HepG2 (cell line): ENCODE measurements around the gene ITIH1. TPM values are rescaled to one million over a fixed set of nuclear protein-coding genes. Genes with fewer than 3 reads are reported as not detected.

Source experiments
- ATAC-seq: fragments of 200-7000 bp; cut with Tn5 transposase; 3 replicates; pipeline ENCODE4 v1.9.1; 2020; ENCODE audit warnings: mild to moderate bottlenecking, moderate library complexity
- BruUV-seq: library from RNA; stranded (reverse); fragments of 400-500 nt; replicated peaks from 2 replicates; lab custom pipeline; 2021; lab: Mats Ljungman, UMichigan
- CTCF ChIA-PET: fragments of 300-600 bp; formaldehyde crosslinking; extraction: SDS; loops from one replicate; lab custom pipeline; 2021; ENCODE audit warnings: low total read pairs, inconsistent platforms, low intra/inter-chr PET ratio; lab: Yijun Ruan, JAX
- POLR2A ChIA-PET: fragments of 350-600 bp; sonication (Branson Sonifier 250); formaldehyde crosslinking; loops from one replicate; lab custom pipeline; 2020; ENCODE audit warnings: antibody characterized with exemption, inconsistent platforms; lab: Yijun Ruan, JAX
- DNase-seq: peaks from one replicate; pipeline ENCODE4 v3.0.0-alpha.2; 2015; ENCODE audit warnings: low spot score
- FAIRE-seq: peaks from 3 replicates; lab custom pipeline; 2011; peaks lifted over from hg19 to GRCh38; lab: Jason Lieb, UNC
- H2AFZ ChIP-seq: one replicate; pipeline ENCODE4 v1.6.1; 2011; ENCODE audit warnings: low read length, inconsistent platforms
- H3K27ac ChIP-seq: fragments of 300-600 bp; 3 replicates; pipeline ENCODE4 v1.8.0; 2011; ENCODE audit warnings: mixed run types, mild to moderate bottlenecking, mixed read lengths, low read length, inconsistent platforms; ENCODE audit not compliant: insufficient read depth; ENCODE audit errors: extremely low read length
- H3K27me3 ChIP-seq, 2 experiments: fragments of 200-600 bp in 1 of 2; 2 replicates in 1 of 2; 3 replicates in 1 of 2; pipeline versions ENCODE4 v1.6.0 to v1.8.0; 2011; ENCODE audit warnings: low read length in 2 of 2, mild to moderate bottlenecking in 2 of 2, moderate library complexity in 2 of 2, inconsistent platforms in 1 of 2; ENCODE audit not compliant: insufficient read depth in 2 of 2, control insufficient read depth in 1 of 2
- H3K36me3 ChIP-seq, 2 experiments: fragments of 200-600 bp in 1 of 2; replicated peaks in 1 of 2; 2 replicates in 1 of 2; 3 replicates in 1 of 2; pipeline versions ENCODE4 v1.5.1 to v1.8.0; 2011; ENCODE audit warnings: low read length in 2 of 2, inconsistent platforms in 1 of 2; ENCODE audit not compliant: insufficient read depth in 2 of 2, control insufficient read depth in 1 of 2
- H3K4me1 ChIP-seq: 2 replicates; pipeline ENCODE4 v1.5.1; 2012; ENCODE audit warnings: low read length, inconsistent platforms; ENCODE audit not compliant: insufficient read depth
- H3K4me2 ChIP-seq: 2 replicates; pipeline ENCODE4 v1.6.0; 2011; ENCODE audit warnings: low read depth, low read length, inconsistent platforms
- H3K4me3 ChIP-seq, 3 experiments: fragments of 200-600 bp in 1 of 3; sonication (generic), shearing (Covaris generic) in 1 of 3; replicated peaks in 1 of 3; 2 replicates each; pipeline ENCODE4 v1.5.1; 2011 to 2016; ENCODE audit warnings: low read length in 3 of 3, inconsistent platforms in 2 of 3, low read depth in 2 of 3, mild to moderate bottlenecking in 2 of 3, control low read depth in 1 of 3, mixed read lengths in 1 of 3; ENCODE audit not compliant: insufficient read depth in 1 of 3
- H3K79me2 ChIP-seq: one replicate; pipeline ENCODE4 v1.6.1; 2011; ENCODE audit warnings: low read length, inconsistent platforms; ENCODE audit not compliant: insufficient read depth
- H3K9ac ChIP-seq: 2 replicates; pipeline ENCODE4 v1.6.0; 2011; ENCODE audit warnings: mild to moderate bottlenecking, low read depth, low read length, inconsistent platforms; ENCODE audit not compliant: insufficient read depth
- H3K9me3 ChIP-seq: 2 replicates; pipeline ENCODE4 v1.5.1; 2012; ENCODE audit warnings: mild to moderate bottlenecking, low read length
- H4K20me1 ChIP-seq: 2 replicates; pipeline ENCODE4 v1.6.0; 2011; ENCODE audit warnings: inconsistent platforms, mild to moderate bottlenecking, low read length, moderate library complexity; ENCODE audit not compliant: insufficient read depth
- CBX5 ChIP-seq: sonication (generic); formaldehyde crosslinking; IDR thresholded peaks from 2 replicates; pipeline ENCODE4 v1.4.0; 2020; ENCODE audit warnings: missing genetic modification reagents, borderline replicate concordance
- CHD4 ChIP-seq: fragments of 200-600 bp; sonication (generic); IDR thresholded peaks from 2 replicates; pipeline ENCODE4 v1.7.0; 2017; ENCODE audit warnings: mild to moderate bottlenecking, low read length, borderline replicate concordance
- MLXIP ChIP-seq: sonication (generic); formaldehyde crosslinking; IDR thresholded peaks from 2 replicates; pipeline ENCODE4 v1.9.0; 2021; ENCODE audit warnings: missing genetic modification reagents, borderline replicate concordance
- ZNF713 ChIP-seq: sonication (generic); formaldehyde crosslinking; IDR thresholded peaks from 2 replicates; pipeline ENCODE4 v1.4.0; 2020; ENCODE audit warnings: mild to moderate bottlenecking, missing genetic modification reagents
- ZNF816 ChIP-seq: sonication (generic); formaldehyde crosslinking; IDR thresholded peaks from 2 replicates; pipeline ENCODE4 v1.8.0; 2022; ENCODE audit warnings: missing genetic modification reagents, mild to moderate bottlenecking, borderline replicate concordance
- ZSCAN22 ChIP-seq: sonication (generic); formaldehyde crosslinking; IDR thresholded peaks from 2 replicates; pipeline ENCODE4 v1.4.0; 2020; ENCODE audit warnings: mild to moderate bottlenecking, missing genetic modification reagents
- WGBS: methylation state at CpG from one replicate; pipeline ENCODE4 v1.1.6; 2017; ENCODE audit warnings: low lambda C conversion rate; 5-methylcytosine and 5-hydroxymethylcytosine counted together
- in situ Hi-C: cut with HindIII; loops from 2 replicates; pipeline ENCODE4 v1.10.0; 2017; ENCODE audit warnings: low pct_unique_long_range_greater_than_20kb; ENCODE audit not compliant: extremely low pct_ligation_motif_present
- intact Hi-C: fragments of 100-400 bp; cut with micrococcal nuclease; formaldehyde crosslinking; loops from one replicate; pipeline ENCODE4 v1.10.0; 2022; ENCODE audit not compliant: unreplicated experiment
- polyA plus RNA-seq, 8 experiments: library from polyadenylated mRNA; depleted of rRNA in 3 of 8; stranded (reverse) in 7 of 8; unstranded in 1 of 8; fragments of >200 nt; fragmentation: Illumina TruSeq in 4 of 8; extraction: Trizol in 4 of 8; gene quantifications; 2 replicates each; pipeline versions ENCODE4 v1.2.1 to v1.2.3, GENCODE V29; 2011 to 2016; ENCODE audit warnings: low read depth in 4 of 8, missing spikeins in 1 of 8, mixed read lengths in 1 of 8; ENCODE audit not compliant: insufficient read depth in 1 of 8
- total RNA-seq, 5 experiments: library from RNA; depleted of rRNA; stranded (reverse); fragments of >200 nt; fragmentation: Illumina TruSeq; extraction: Trizol; gene quantifications; 2 replicates each; pipeline ENCODE4 v1.2.3, GENCODE V29; 2016; ENCODE audit warnings: low read depth in 1 of 5

The ITIH1 gene
- total and polyA plus RNA-seq, 2 of the 13 experiments (the other 11 are each of a cell fraction or from before 2014, with no cell fraction given): 12.3 to 19.6 TPM

- TF ChIP-seq CBX5 (no peak), ZSCAN22 (CRISPR knock-in tag) (no peak), CHD4 (no peak), ZNF713 (CRISPR knock-in tag) (no peak), ZNF816 (CRISPR knock-in tag) (no peak)
- ATAC-seq (no peak), FAIRE-seq (no peak), DNase-seq (no peak)
- ChIA-PET CTCF (no interaction called here), POLR2A (interaction anchor here (2.3 to 18.4 kb wide), 2 partner anchors 8 to 17 kb away, joined by 9 to 466 read pairs; partner anchors contain the start of genes ITIH3 and NEK4)
- Histone ChIP-seq H3K4me1 (peaks cover 78% of the 10 kb centered on the region), H3K36me3 (no peaks in the 10 kb centered on the region), H3K4me3 (no peak overlapping the region), H2AFZ (no peak overlapping the region), H3K27ac (no peak overlapping the region), H4K20me1 (no peaks in the 10 kb centered on the region), H3K4me2 (no peak overlapping the region), H3K79me2 (no peaks in the 10 kb centered on the region), H3K27me3 (no peaks in the 10 kb centered on the region), H3K9ac (no peak overlapping the region), H3K9me3 (no peaks in the 10 kb centered on the region)
- BruUV-seq: no TSS peak
- WGBS: 87% methylated on average over 6 of the region's 11 CpGs
- in situ Hi-C loops: no loop called here
- intact Hi-C loops: loop anchor here (10.0 kb wide), 1 partner anchor 46 kb away; no protein-coding TSS in a partner anchor
Observed at GRCh38 chr3:52779011-52779836, 1.8 kb downstream of the ITIH1 start.

DNA sequence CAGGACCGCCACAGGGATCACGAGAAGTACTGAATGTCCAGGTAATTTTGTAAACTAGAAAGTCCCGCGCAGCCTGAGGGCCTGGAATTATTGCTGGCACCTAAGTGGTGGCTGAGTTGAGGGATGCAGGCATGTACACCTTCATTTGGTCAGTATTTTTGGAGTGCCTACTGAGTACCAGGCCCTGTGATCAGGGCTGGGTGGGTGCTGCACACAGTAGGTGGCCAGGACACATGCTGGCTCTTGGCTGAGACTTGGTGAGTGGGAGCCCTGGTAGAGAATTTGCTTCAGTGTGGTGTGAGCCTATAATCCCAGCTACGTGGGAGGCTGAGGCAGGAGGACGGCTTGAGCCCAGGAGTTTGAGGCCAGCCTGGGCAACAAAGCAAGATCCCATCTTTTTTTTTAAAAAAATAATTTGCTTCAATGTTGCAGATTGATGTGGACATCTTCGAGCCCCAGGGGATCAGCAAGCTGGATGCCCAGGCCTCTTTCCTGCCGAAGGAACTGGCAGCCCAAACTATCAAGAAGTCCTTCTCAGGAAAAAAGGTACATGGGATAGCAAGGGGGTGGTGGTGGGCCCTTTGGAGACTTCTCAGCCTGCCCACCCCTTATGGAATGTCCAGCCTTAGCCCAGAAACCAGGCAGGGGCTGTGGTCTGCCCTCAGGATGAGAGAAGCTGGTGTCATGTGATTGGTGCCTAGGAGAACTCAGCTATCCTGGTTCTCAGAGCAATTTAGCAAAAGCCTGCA is 2.6 kb downstream of the ITIH1 start:
- CTCF ChIA-PET: no interaction called here

More for the DNA sequence above, 2.6 kb downstream of the ITIH1 start:
- no peaks in the 10 kb centered on the region for H4K20me1 ChIP-seq
- H3K79me2 ChIP-seq: no peaks in the 10 kb centered on the region
- intact Hi-C loops (loop anchor here (10.0 kb wide), 1 partner anchor 45 kb away; no protein-coding TSS in a partner anchor), in situ Hi-C loops (no loop called here)
- no peak overlapping the region for H2AFZ ChIP-seq
- H3K4me2 ChIP-seq: no peak overlapping the region
- TF ChIP-seq MLXIP (CRISPR knock-in tag): no peak
- no peak overlapping the region for H3K9ac ChIP-seq
- 97% methylated on average over 8 of the region's 8 CpGs for WGBS
- no peak for ATAC-seq
- no peak overlapping the region for H3K4me3 ChIP-seq
- no peaks in the 10 kb centered on the region for H3K27me3 ChIP-seq
- BruUV-seq: no TSS peak
- POLR2A ChIA-PET: interaction anchor here (2.3 to 18.4 kb wide), 2 partner anchors 9 to 16 kb away, joined by 9 to 466 read pairs; partner anchors contain the start of genes ITIH3 and NEK4
- no peak for DNase-seq
- no peak for FAIRE-seq
- no peak overlapping the region for H3K27ac ChIP-seq
- no peaks in the 10 kb centered on the region for H3K9me3 ChIP-seq
- H3K4me1 ChIP-seq: peaks cover 78% of the 10 kb centered on the region
- H3K36me3 ChIP-seq: no peaks in the 10 kb centered on the region
